HG03342 (cell line): ENCODE data around the gene SERPINE1.
A peak's percentile ranks its signal among the peaks of the same experiment; 100 is the strongest.

ENCODE experiments used
- ATAC-seq: cut with Tn5 transposase; IDR thresholded peaks from one replicate; pipeline ENCODE4 v1.9.1; 2021; ENCODE audit warnings: mild to moderate bottlenecking, moderate library complexity; ENCODE audit not compliant: unreplicated experiment

SERPINE1 gene

DNA sequence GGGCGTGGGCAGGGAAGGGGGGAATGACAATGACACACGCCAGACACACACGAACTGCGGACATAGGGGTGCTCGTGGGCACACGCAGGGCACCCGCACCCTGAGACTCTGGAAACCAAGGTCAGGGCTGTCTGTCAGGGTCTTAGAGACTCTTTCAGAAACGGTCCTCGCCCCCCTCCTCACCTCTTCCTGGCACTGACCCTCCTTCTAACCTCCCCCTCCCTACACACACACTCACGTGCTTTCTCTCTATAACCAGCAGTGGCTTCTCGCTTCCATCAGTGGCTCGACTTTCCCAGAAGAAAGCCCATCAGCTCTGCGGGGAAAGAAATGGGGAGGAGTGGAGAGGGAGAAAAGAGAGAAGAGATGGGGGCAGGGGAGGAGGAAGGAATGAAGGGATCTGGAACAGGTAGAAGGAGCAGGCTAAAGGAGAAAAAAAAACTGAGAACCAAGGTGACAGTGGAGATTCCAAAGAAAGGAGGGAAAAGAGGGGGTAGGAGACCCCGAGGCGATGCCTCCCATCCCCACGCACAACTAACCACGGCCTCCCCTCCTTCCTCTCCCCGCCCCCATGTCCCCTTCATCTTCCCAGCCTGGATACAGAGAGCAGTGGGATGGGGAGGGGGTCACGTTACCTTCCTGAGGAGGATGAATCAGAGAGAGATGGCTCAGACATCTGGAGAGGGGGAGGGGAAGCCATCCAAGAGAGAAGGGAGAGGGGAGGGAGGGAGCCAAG, 40.2 kb downstream of the SERPINE1 start:
- ATAC-seq: no peak

DNA sequence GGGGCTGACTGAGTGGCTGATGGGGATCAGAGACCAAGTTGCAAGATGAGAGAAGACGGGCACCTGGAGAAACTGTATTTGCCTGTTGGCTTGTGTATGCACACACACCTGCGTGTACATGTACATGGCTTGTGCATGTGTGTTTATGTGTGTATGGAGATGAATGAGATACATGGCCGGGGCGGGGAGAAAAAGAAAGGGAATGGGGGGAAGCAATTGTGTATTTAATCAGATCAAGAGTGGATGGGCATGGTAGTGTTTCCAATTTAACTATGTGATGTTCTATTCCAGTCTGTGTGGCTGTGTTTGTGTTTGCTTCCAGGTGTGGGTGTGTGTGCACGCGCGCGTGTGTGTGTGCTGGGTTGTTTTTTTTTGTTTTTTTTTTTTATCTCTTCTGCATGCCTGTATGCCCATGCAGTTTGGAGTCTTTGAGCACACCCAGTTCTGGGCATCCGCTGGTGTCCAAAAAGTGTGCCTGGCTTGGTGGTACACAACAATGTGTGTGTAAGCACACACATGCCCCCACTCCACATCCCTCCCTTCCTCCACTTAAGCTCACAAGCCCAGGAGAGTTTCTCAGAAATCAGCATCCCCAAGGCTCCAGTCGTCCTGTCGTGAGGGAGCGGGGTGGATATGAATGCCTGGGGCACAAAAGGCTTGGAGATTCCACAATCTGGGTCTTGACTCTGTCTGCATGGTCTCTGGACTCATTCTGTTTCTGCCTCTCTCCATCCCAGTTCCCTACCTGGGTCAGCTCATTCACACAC, 40.9 kb downstream of the SERPINE1 start:
- ATAC-seq: no peak

DNA sequence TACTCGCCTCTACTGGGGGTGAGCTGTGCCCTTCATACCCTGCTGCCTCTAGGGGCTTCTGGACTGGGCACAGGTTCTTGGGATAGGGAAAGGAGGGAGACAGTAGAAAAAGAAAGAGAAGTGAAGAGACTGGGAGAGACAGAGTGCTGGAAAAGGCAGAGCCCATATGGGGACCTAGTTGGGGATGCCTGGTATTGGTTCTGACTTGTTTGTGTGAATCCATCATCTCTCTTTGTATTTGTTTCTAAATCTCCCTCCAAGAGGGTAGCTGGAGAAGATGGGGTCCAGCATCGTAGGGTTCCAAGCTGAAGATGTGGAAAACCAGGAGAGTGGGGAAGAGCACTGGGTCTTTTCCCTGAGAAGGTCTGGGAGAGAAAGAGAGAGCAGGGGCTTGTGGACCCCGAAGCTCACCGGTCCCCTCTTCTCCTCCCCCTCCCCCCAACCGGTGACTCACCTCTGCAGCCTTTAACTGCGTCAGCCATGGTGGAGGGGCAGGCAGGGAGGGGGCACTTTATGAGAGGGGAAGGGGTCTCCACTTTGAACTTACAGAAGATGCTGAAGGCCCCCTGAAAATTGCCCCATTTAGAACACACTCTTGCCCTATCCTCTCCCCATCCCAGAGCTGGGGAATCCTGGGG, 41.6 kb downstream of the SERPINE1 start:
- no peak for ATAC-seq

DNA sequence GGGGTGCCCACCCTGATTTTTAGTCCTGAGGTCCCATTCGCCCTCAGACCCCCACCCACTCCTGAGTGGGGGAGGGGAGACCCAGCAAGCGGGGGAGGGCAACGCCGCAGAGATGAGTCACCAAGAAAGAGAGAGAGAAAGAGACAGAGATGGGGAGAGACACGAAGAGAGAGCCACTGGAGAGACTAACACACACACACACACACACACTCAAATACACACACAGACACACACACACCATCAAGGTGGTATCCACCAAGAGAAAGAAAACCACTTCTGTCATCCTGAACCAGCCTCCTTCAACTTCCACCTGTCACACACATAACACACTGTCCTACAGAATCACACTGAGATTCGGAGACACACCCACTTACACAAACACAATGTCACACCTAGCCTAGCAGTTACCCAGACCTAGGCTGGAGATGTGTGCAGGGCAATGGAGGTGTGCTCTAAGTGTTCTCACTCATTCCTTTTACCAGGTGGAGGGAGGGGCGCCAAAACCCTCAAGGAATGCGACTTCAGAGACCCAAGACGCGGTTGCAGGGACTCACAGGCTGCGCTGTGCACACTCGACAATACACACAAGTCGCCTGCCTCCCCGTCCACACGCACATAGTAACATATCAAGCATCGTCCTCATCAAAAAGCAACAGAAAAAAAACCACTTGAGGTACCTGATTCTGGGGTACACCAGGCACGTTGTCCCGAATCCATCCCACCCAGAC, 42.4 kb downstream of the SERPINE1 start:
- no peak for ATAC-seq

DNA sequence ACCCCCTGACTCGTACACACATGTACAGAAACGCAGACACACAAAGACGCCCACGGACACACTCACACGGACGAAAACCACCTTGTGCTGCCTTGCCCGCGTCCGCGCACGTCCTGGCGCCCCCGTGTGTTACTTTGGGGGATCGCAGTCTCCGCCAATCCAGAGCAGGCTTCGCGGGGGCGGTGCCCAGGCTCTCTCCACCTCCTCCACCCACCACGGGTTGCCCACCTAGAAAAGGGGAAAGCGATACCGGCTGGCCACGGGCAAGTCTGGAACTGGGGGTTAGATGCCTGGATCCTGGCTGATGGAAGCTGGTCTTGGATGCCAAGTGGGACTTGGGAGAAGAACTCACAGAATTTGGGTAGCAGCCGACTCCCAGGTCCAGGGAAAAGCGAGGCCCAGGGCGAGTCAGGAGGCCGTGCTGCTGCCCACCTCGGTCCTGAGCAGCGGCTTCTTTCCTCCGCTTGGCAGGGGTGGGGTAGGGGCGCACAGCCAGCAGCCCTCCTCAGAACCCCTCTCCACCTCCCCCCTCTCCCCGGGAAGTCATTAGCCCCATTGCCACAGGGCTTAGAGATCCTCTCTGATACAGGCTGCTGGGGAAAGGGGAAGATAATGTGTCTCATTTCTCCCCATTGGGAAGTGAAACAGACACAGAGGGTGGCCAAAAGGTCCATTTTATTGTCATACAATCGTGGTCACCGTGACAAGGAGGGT, 43.1 kb downstream of the SERPINE1 start:
- ATAC-seq: no peak

DNA sequence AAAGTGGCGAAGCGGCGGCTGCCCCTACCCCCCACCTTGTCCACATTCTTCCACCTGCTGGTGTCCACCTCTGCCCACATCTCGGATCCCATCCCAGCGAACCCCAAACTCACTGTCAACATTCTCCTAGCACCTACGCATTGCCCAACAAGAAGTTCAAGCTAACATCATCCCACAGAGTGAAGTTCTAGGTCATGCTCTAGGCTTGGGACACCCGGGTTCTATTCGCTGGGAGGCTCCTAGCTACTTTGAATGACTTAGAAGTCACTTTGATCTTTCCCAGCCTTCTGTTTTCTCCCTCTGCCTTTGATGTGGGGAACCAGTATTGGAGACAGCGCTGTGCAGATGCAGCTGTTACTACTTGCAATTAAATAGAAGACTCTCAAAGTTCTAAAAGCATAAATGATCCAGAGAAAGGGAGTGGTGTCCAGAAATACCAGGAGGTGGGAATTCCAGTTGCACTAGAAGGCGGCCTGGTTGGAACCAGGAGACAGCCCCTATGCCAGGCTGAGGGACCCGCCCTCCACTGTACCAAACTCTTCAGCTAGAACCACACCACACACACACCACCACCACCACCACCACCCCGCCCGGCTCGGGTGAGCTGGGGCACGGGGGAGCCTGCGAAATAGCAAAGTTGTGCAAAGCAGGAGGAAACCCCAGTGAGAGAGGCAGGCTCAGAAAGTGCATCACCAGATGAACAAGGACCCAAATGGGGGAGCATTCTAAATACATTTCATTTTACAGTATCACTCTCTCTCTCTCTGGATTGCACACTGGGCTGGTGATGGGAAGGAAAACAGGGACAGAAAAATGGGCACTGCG, 43.9 kb downstream of the SERPINE1 start:
- ATAC-seq: no peak

DNA sequence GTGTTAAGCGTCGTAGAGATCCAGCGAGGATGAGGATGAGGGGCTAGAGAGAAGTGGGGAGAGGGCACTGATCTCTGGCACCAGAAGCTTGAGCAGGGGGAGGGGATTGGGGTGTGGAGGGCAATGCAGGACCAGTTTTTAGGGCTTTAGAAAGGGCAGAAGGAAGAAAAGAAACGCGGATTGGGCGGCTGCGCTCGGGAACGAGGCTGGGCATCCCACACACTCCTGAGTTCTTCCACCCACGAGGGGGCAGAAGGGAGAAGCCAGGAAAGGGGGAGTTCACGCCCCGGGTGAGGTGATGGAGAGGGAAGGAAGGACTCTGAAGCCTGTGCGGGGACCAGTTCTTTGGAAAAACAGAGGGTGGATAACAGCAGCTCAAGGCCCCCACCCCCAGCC, 44.5 kb downstream of the SERPINE1 start:
- no peak for ATAC-seq

DNA sequence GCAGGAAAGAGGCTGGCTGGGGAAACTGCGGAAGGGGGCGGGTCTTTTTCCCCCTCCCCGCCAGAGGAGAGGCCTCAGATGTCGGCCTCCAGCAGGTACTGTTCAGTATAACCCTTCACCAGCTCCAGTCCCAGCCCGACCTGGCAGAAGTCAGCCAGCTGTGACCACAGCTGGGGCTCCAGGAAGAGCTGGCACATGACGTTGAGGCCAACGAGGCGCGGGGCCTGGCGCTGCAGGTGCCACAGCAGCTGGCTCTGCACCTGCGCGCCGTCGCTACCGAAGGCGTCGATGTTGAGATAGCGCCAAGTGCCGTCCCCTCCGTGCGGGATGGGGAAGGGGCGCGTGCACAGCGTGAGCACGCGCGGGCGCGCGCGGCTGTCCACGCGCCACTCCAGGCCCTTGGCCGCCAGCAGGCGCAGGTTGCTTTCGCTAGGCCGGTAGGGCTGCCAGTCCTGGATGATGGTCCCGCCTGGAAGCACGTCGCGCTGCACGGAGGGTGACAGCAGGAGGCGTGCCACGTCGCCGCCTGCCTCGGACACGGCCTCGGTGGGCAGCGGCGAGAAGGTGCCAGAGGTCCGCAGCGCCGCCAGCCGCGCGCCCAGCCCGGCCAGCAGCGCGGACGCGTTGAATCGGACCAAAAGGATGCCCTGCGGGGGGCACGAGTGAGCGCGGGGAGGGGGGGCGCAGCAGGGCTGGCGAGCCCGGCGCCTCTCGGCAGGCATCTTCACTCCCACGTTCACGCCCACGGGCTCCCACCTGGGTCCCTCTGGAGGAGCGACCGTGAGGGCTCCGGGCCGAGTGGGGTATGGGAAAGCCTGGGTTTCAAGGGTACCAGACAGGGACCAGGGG, 45.3 kb downstream of the SERPINE1 start:
- ATAC-seq: no peak

DNA sequence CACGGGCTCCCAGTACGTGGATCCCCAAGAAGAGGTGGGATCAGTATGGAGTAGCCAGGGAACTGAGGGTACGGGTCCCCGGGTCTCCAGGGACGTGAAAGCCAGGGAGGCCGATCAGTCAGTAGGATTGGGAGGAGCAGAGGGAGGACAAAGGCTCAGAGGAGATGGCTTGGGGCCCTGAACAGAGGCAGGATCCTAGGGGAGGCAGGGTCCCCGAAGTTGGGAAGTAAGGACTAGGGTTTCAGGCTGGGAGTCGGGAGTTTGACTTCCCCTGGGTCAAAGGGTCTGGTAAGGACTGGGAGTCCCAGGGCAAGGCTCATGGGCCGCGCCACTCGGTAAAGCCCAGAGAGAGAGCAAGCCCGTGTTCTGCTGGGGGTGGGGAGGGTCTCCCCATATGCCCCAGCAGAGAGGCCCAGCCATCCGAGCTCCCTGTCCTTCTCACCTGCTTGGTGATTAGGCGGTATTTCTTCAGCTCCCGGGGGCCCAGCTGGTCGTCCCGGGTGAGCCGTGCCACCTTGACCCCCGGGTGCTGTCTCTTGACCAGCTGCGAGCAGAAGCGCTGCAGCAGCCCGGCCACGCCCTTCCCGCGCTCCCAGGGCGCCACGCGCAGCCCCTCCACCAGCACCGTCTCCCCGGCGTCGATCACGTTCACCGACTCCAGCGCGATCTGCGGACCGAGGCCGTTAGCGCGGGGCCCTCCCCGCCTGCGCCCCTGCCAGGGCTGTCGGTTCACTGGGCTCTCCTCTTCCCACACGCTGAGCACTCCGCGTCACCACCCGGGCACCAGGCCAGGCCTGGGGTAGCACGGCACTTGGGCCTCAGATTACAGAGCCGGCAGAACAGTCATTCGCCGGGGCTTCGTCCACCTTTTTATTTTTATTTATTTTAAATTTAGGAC, 46.2 kb downstream of the SERPINE1 start:
- ATAC-seq: no peak

DNA sequence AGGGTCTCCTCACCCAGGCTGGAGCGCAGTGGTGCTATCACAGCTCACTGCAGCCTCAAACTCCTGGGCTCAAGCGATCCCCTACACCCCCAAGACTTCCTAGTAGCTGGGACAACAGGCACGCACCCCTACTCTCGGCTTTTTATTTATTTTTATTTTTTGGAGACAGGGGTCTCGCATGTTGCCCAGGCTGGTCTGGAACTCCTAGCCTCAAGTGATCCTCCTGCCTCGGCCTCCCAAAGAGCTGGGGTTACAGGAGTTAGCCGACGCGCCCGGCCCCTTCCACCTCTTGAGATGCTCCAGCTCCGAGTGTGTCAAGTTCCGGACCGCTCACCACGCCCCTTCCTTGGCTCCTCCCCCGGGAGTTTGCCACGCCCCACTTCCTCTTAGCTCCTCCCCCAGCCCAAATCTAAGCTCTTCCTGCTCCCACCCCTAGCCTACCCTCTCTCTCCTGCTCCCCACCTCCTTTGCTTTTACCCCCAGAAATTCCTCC, 46.9 kb downstream of the SERPINE1 start:
- ATAC-seq: peak; percentile 60

DNA sequence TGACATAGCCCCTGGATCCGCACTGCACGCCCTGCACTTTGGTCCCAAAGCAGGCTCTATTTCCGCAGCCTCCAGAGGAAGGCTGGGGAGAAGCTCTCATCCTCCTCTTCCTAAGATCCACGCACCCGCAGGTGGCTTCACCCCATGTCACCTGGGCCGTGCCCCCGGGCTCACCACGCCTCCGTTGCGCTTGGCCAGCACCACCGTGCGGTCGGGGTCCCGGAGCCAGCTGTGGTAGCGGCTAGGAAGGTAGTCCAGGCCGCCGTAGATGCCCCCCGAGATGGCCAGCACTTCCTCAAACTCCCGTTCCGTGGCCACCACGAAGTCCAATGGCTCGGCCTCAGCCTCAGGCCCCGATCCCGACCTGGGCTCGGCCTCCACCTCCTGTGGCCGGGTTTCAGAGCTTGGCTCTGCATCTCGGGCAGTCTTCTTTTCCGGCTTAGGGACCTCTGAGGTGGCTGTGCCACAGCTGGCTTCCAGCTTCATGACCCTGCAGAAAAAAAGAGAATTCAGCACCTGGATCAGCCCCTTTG, 47.5 kb downstream of the SERPINE1 start:
- no peak for ATAC-seq

DNA sequence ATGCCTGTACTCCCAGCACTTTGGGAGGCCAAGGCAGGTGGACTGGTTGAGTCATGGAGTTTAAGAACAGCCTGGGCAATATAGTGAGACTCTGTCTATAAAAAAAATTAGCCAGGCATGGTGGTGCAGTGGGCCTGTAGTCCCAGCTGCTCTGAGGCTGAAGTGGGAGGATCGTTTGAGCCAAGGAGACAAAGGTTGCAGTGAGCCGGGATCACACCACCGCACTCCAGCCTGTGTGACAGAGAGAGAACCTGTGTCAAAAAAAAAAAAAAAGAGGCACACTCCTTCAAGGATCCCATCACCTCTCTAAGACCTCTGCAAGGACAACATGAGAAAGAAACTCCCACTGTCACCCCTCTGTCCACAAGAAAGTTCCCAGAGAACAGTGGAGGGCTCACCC, 48.8 kb downstream of the SERPINE1 start:
- no peak for ATAC-seq

DNA sequence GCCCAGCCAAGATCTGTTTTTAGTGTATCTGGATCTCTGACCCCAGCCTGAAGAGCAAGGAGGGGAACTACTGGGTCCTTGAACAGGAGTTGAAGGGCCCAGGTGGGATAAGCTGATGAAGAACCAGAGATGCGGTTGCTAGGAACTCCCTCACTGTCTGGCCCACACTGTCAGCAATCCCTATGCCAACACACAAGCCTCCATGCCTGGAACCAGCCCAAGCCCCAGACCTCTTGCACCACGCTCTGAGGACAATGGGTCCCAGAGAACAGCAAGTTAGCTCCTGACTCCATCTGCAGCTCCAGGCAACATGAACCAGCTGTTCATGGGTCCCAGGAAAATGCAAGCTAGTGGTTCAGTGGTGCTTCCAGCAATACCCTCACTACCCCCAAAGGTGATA, 50.7 kb downstream of the SERPINE1 start:
- no peak for ATAC-seq

DNA sequence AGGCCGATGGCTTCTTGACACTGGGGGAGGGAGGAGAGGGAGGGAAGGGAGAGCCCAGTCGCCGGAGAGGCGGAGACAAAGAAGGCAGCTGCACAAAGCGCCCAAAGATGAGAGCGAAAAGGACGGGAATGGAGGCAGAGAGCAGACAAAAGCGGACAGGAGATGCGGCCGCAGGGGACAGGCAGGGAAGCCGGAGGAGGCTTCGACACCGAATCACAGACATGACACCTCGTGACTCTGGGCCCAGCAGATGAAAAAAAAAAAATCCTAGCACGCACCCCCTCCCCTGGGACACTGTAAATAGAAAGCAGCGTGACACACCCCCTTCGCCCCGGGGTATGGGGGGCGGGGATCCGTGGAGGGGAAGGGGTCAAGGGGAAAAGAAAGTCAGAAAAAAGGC, 52.2 kb downstream of the SERPINE1 start:
- no peak for ATAC-seq

DNA sequence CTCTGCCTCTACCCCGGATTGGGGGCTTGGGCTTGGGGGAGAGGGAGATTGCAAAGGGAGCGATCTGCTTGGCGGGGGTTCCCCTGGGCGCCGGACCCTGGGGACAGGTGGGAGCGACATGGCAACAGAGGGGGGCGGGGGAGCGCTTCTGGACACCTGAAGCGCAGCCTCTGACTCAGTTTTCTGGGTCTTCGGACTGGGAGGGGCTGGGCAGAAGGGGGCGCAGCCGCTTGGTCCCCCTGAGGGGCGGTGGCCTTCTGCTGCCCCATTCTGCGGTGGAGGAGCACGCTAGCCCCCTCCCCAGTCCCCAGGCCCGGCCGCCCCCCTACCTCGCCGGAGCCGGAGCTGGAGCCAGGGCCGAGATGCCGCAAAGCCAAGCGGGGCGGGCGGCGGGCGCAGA, 52.8 kb downstream of the SERPINE1 start:
- no peak for ATAC-seq

DNA sequence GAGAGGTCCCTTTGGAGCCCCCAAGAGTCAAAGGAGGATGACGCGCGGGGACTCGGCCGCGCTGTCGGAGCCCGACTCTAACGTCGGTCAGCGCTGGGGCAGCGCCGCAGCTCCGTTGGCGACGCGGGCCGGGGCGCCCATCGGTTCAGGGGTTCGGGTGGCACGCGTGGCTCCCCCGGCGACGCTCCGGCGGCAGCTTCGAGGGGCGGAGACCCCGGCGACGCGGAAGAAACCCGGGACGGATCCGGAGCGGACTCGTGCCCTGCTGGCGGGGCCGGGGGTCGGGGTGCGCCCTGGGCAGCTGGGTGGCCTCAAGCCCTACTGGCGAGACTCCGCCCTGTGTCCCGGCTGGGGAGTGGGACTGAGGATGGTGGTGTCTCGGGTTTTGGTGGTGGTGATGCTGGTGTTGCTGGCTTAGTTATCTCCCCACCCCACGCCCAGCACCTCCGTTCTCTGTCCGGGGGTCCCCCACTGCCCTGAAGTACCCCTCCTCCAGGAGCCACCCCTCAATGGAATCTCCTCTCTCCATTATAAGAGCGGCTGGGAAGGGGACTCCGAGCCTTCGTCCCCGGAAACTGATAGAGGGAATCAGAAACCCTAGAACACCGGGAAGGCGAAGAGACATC, 53.3 kb downstream of the SERPINE1 start, which contains the start of gene NAT16:
TSS of gene NAT16 (minus strand) at position 164 of the 626 bp plus-strand sequence. CDS start 5,486 bp downstream, outside the sequence.
- no peak for ATAC-seq
